Measurements from ENCODE around the gene NUDCD3.
A peak's percentile ranks its signal among the peaks of the same experiment; 100 is the strongest.

NUDCD3 gene

GRCh38 chr7:44375926-44376342 is 114.5 kb downstream of the NUDCD3 start:
- no peak for TF ChIP-seq CTCF (IDR thresholded peaks at IDR 0.05; ENCODE audit: insufficient read depth, low read depth, low read length, missing control alignments)
- no peak overlapping the region for H3K4me3 ChIP-seq (ENCODE audit: low read depth, low read length)
- DNase-seq (ENCODE audit: low read depth), result no peak

GRCh38 chr7:44375236-44375699 is 115.2 kb downstream of the NUDCD3 start:
- no peak for DNase-seq (ENCODE audit: low read depth)
- TF ChIP-seq CTCF (IDR thresholded peaks at IDR 0.05; ENCODE audit: insufficient read depth, low read depth, low read length, missing control alignments), result peak; percentile 34
- H3K4me3 ChIP-seq (ENCODE audit: low read depth, low read length), result no peak overlapping the region

DNA sequence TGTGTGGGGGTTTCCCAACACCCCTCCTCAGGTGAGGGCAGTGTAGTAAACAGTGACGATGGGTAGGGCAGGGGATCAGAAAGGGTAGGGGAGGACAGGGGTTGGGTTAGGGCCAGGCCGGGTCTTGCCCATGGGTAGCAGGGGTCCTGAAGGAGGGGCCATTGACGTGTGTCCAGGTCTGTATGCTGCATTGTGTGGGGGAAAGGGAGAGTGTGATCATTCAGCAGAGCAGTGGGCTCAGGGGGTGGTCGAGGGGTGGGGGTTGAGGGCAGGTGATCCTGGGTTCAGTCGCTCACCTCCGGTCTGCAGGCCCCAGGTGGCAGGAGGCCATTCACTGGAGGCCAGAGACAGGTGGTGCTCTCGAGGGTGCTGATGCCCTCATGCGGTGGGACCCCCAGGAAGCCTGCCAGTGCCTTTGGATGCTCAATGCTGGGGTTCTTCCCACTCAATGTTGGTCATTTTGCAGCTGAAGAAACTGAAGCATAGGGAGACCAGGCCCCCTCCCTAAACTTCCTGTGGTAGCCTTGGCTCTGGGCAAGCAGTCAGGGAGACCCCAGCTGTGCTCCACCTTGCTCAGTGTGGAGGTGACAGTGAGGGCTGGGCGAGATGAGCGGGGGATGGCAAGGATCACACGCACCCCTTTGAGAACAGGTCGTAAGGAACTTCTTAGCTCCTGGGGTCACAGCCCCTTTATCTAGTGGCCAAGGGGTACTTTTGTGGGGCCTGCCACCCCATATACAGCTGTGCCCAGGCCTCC is 116.3 kb downstream of the NUDCD3 start:
- DNase-seq (ENCODE audit: low read depth), result no peak
- TF ChIP-seq CTCF (IDR thresholded peaks at IDR 0.05; ENCODE audit: insufficient read depth, low read depth, low read length, missing control alignments), result no peak
- H3K4me3 ChIP-seq (ENCODE audit: low read depth, low read length), result no peak overlapping the region

GRCh38 chr7:44373418-44373740 is 117.1 kb downstream of the NUDCD3 start:
- no peak for TF ChIP-seq CTCF (IDR thresholded peaks at IDR 0.05; ENCODE audit: insufficient read depth, low read depth, low read length, missing control alignments)
- H3K4me3 ChIP-seq (ENCODE audit: low read depth, low read length), result no peak overlapping the region
- no peak for DNase-seq (ENCODE audit: low read depth)

DNA sequence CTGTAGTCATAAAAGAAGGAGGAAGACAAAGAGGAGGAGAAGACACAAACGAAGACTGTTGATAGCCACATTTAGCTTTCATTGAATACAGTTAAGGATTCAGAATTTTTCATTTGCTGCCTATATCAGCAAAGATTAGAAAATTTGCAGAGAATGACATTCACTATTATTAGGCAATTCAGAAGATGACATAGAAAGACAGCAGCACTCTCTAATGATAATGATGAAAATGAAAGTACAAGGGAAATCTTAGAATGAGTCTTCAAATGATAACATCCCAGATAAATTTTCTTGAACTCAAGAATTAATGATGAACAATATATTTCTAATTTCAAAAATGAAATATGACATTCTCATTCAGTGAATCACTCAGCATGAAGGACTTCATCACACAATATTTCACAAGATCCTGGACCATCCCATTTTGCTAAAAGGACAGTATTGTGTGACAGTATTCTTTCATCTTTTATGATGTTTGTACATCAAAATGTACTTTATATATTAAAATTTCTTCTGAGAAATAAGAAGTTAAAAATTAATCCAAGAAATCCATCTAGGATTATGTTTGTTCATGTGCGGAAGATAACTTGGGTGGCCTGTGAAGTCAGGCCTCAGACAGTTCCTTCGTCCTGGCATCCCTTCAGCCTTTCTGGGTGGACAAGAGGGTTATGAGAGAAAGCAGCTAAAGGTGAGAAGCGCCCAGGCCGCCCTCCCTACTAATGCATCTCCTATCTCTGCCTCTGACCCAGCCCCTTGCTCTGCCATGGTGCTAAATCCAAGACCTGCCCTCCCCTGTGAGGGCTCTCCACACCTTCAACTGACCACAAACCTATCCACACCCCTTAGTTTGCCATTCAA is 117.7 kb downstream of the NUDCD3 start:
- no peak for TF ChIP-seq CTCF (IDR thresholded peaks at IDR 0.05; ENCODE audit: insufficient read depth, low read depth, low read length, missing control alignments)
- DNase-seq (ENCODE audit: low read depth), result no peak
- no peak overlapping the region for H3K4me3 ChIP-seq (ENCODE audit: low read depth, low read length)

DNA sequence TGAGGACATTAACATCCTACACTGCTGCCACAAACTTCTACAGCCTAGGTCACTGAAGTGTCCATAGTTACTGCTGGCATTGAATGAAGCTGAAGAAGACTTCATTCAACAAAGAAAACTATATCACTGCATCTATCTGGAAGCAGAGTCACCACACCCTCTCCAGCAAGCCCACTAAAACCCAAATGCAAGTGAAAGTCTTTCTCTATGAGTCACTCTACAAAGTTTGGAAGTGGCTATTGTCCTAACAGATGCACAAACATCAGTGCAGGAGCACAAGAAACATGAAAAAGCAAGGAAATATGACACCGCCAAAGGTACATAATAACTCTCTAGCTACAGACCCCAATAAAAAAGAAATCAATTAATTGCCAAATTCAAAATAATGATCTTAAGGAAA is 121.6 kb downstream of the NUDCD3 start:
- DNase-seq (ENCODE audit: low read depth), result no peak
- TF ChIP-seq CTCF (IDR thresholded peaks at IDR 0.05; ENCODE audit: insufficient read depth, low read depth, low read length, missing control alignments), result no peak
- H3K4me3 ChIP-seq (ENCODE audit: low read depth, low read length), result no peak overlapping the region
